Testis (tissue), 5 donors: Measurements from ENCODE around the gene IDE. TPM values are rescaled to one million over a fixed set of nuclear protein-coding genes. Genes with fewer than 3 reads are reported as not detected.

Source experiments
- DNase-seq: peaks from one replicate; pipeline ENCODE4 v3.0.0-alpha.2; 2019
- H3K27ac ChIP-seq, 2 donors: fragments of 200-600 bp; sonication (generic); one replicate each; pipeline ENCODE4 v1.5.1; 2019
- H3K27me3 ChIP-seq: fragments of 200-600 bp; sonication (generic); one replicate; pipeline ENCODE4 v1.5.1; 2019
- H3K36me3 ChIP-seq: fragments of 200-600 bp; sonication (generic); one replicate; pipeline ENCODE4 v1.5.1; 2017; ENCODE audit warnings: low read depth; ENCODE audit errors: missing control alignments
- H3K4me1 ChIP-seq: fragments of 200-600 bp; sonication (generic); one replicate; pipeline ENCODE4 v1.5.1; 2019
- H3K4me3 ChIP-seq, 2 donors: fragments of 200-600 bp; sonication (generic); one replicate each; pipeline ENCODE4 v1.5.1; 2017 to 2019
- H3K9me3 ChIP-seq: fragments of 200-600 bp; sonication (generic); one replicate; pipeline ENCODE4 v1.5.1; 2017
- CTCF ChIP-seq, 3 experiments: fragments of 450-650 bp in 2 of 3; fragments of 200-600 bp in 1 of 3; sonication (generic) in 1 of 3; IDR thresholded peaks; one replicate each; pipeline ENCODE4 v1.5.1; 2016 to 2019; ENCODE audit warnings: antibody characterized with exemption in 3 of 3, mild to moderate bottlenecking in 2 of 3, moderate library complexity in 1 of 3
- POLR2A ChIP-seq: fragments of 450-650 bp; IDR thresholded peaks from one replicate; pipeline ENCODE4 v1.6.1; 2017; ENCODE audit warnings: antibody characterized with exemption, mild to moderate bottlenecking, moderate library complexity
- WGBS, 2 donors: methylation state at CpG; one replicate each; pipeline ENCODE4 v1.1.5; 2018; 5-methylcytosine and 5-hydroxymethylcytosine counted together
- intact Hi-C: fragments of 100-400 bp; cut with DNase I; formaldehyde crosslinking; loops from one replicate; pipeline ENCODE4 v1.15.1; 2023; ENCODE audit warnings: low total_unique reads
- long read RNA-seq, 2 donors: transcript quantifications; one replicate each; lab custom pipeline, GENCODE V29; 2026
- polyA plus RNA-seq: library from polyadenylated mRNA; stranded (reverse); fragments of 350-450 nt; fragmentation: Illumina TruSeq; extraction: RNeasy Lipid Tissue Mini Kit (QIAGEN cat#74804); gene quantifications from one replicate; pipeline ENCODE4 v1.2.3, GENCODE V29; 2014; ENCODE audit warnings: low read depth, low replicate concordance; ENCODE audit not compliant: insufficient read depth
- total RNA-seq, 2 donors: library from RNA; depleted of rRNA; stranded (reverse); fragments of >200 nt; gene quantifications; one replicate each; pipeline ENCODE4 v1.2.3, GENCODE V29; 2016

Gene IDE
- total RNA-seq (10 to 100 TPM; 28.4 to 31.1 TPM), polyA plus RNA-seq (78.2 TPM)
- long read RNA-seq, donor 1, full-length matches to known transcripts: 1 of 1 reads
- long read RNA-seq, donor 1, partial matches to known transcripts: 0 of 1 reads
- long read RNA-seq, donor 1, other reads (novel, unspliced or antisense): 0 of 1 reads
- long read RNA-seq, donor 2, full-length matches to known transcripts: 2 of 2 reads
- long read RNA-seq, donor 2, partial matches to known transcripts: 0 of 2 reads
- long read RNA-seq, donor 2, other reads (novel, unspliced or antisense): 0 of 2 reads

DNA sequence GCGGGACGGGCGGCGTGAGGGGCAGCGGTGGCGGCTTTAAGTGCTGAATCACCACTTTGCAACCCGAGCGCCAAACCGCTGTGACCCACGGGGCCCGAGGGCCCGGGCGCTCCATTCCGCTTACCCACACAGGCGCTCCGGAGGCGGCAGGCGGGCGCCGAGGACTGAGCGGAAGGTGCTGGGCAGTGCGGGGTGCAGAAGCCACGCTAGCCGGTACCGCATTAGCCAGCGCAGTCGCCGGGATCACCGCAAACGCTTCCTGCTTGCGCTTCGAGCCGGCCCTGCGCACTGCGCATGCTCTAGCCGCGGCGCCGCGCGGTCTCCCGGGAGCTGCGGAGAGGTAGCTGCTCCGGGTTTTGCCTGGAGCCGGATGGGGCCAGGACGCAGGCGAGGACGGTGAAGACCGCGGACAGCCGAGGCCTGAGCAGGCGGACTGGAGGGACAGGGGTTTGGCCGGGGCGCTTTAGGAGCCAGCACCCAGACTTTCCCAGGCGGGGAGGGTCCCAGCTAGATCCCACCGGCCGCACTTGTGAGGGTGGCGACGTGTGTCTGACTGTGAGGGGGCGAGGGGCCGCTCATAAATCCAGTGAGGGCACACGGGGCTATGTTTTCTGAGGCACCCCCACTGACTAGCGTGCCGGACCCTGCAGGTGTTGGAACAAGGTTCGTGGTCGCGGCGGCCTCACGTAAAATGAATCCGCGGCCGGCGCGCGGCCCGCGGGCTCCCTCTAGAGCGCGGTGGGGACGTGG lies at the start of gene IDE:
IDE (minus strand) TSS at position 296 of the 750 bp plus-strand sequence; CDS start at position 222, 74 bp downstream.
- peak; percentile 89 for DNase-seq
- intact Hi-C loops: loop anchor here (10.0 kb wide), 1 partner anchor 59 kb away; no protein-coding TSS in a partner anchor
- Histone ChIP-seq H3K4me1 (peaks cover 3% of the 10 kb centered on the region), H3K27me3 (no peaks in the 10 kb centered on the region), H3K4me3 (peak within 1 kb of the TSS; percentile 92 to 98), H3K9me3 (no peaks in the 10 kb centered on the region), H3K36me3 (no peaks in the 10 kb centered on the region), H3K27ac (peak within 1 kb of the TSS; percentile 85 to 95)
- WGBS, 2 donors: 0% methylated on average over 74 of the region's 80 CpGs; no CpG with 5 or more reads in 1 of the 2 donors
- TF ChIP-seq POLR2A (no peak), CTCF (IDR thresholded peaks at IDR 0.05) (peak; percentile 32 to 63 (median 61))

DNA sequence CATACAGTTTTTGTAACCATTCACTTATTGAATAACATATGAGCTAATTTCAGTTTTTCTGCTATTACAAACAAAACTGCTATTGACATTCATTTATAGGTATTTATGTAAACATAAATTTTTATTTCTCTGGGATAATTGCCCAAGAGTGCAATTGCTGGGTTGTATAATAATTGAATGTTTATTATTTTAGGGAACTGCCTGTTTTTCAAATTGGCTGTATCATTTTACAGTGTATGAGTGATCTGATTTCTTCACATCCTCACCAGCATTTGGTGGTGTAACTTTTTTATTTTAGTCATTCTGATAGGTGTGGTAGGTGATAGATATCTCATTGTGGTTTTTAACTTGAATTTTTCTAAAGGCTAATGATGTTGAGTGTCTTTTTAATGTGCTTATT lies 45.5 kb upstream of the IDE start:
- Histone ChIP-seq H3K4me1 (no peaks in the 10 kb centered on the region), H3K36me3 (no peaks in the 10 kb centered on the region), H3K4me3 (no peak overlapping the region), H3K27ac (no peak overlapping the region), H3K9me3 (no peaks in the 10 kb centered on the region), H3K27me3 (no peaks in the 10 kb centered on the region)
- no peak for DNase-seq
- intact Hi-C loops: no loop called here
- TF ChIP-seq CTCF (IDR thresholded peaks at IDR 0.05): no peak
- no peak for TF ChIP-seq POLR2A

DNA sequence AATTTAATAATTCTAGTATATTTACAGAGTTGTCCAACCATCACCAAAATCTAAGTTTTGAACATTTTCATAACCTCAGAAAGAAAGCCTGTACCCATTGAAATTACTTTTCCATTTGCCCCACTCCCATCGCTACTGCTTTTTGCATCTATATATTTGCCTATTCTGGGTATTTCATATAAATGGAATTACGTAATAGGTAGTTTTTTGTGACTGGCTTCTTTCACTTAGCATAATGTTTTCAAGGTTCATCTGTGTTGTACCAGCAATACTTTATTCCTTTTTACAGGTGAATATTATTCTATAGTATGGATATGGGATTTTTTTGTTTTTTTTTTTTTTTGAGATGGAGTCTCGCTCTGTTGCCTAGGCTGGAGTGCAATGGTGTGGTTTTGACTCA lies 41.6 kb upstream of the IDE start:
- no peak overlapping the region for H3K27ac ChIP-seq
- intact Hi-C loops: no loop called here
- 95 to 99% methylated on average over 3 of the region's 3 CpGs for WGBS, 2 donors
- H3K27me3 ChIP-seq: no peaks in the 10 kb centered on the region
- no peaks in the 10 kb centered on the region for H3K4me1 ChIP-seq
- no peaks in the 10 kb centered on the region for H3K9me3 ChIP-seq
- no peaks in the 10 kb centered on the region for H3K36me3 ChIP-seq
- TF ChIP-seq POLR2A: no peak
- TF ChIP-seq CTCF (IDR thresholded peaks at IDR 0.05): no peak
- no peak overlapping the region for H3K4me3 ChIP-seq
- DNase-seq: no peak

GRCh38 chr10:92604841-92605240 lies 30.9 kb upstream of the IDE start:
- H3K9me3 ChIP-seq: no peaks in the 10 kb centered on the region
- no peak overlapping the region for H3K27ac ChIP-seq
- no peak overlapping the region for H3K4me3 ChIP-seq
- WGBS, 2 donors: 79 to 87% methylated on average over 2 of the region's 2 CpGs
- intact Hi-C loops: no loop called here
- no peaks in the 10 kb centered on the region for H3K36me3 ChIP-seq
- TF ChIP-seq CTCF (IDR thresholded peaks at IDR 0.05): no peak
- no peak for TF ChIP-seq POLR2A
- DNase-seq: no peak
- H3K27me3 ChIP-seq: no peaks in the 10 kb centered on the region
- H3K4me1 ChIP-seq: no peaks in the 10 kb centered on the region
